Stimulated activated CD4-positive, alpha-beta T cell treated with anti-CD3 and anti-CD28 coated beads, Interleukin-12 subunit alpha, Interleukin-12 subunit beta, amount 100 ng/mL, for 48 hours (primary cell): ENCODE data around the gene ZP3.
"Not testable (repeated sequence)": the region's sequence is repeated elsewhere in the genome, so short reads cannot be mapped to it uniquely, and the experiment has no call there.

ENCODE experiments used
- DNase-seq, 3 donors: peaks; one replicate each; pipeline ENCODE4 v3.0.0-alpha.2; 2020; ENCODE audit warnings: low read depth in 2 of 3, low spot score in 1 of 3

Gene ZP3

GRCh38 chr7:76424413-76425111 is at the start of gene ZP3:
TSS of gene ZP3 (plus strand) at chr7:76424950. CDS start at chr7:76424965, 15 bp downstream.
- DNase-seq = no peak

DNA sequence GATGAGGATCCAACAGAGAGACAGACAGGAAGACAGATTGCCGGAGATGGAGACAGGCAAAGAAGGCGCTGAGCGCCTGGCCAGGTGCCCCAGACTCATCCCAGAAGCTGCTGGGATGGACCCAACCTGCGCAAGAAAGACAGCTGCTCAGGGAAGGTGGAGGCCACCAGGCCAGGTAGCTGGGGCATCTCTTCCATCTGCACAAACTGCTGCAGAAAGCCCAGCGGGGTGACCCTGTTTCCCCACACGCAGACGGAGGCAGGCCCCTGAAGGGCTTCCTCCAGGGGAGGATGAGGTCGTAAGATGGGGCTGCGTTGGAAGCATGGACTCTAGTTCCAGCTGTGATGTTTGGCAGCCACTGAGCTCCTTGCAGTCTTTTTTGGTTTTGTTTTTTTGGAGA is 49.5 kb upstream of the ZP3 start:
- DNase-seq = no peak

- no peak for DNase-seq
These were observed 47.4 kb upstream of the ZP3 start for GRCh38 chr7:76377186-76377918.

DNA sequence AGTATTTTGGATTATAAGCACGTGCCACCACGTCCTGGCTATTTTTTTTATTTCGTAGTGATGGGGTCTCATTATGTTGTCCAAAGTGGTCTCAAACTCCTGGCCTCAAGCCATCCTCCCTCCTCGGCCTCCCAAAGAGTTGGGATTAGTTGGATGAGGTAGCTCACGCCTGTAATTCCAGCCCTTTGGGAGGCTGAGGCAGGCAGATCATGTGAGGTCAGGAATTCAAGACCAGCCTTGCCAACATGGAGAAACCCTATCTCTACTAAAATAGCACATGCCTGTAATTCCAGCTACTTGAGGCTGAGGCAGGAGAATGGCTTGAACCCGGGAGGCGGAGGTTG is 44.2 kb upstream of the ZP3 start:
- DNase-seq = no peak

DNA sequence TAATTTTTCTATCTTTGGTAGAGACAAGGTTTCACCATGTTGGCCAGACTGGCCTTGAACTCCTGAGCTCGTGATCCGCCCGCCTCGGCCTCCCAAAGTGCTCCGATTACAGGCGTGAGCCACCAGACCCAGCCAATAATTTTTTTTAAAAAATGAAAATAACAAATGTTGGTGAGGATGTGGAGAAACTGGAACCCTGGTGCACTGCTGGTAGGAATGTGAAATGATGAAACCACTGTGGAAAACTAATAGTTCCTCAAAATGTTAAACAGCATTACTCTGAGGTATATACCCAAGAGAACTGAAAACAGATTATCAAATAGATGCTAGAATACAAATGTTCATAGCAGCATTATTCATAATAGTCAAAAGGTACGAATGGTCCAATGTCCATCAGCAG is 42.9 kb upstream of the ZP3 start:
- no peak for DNase-seq

DNA sequence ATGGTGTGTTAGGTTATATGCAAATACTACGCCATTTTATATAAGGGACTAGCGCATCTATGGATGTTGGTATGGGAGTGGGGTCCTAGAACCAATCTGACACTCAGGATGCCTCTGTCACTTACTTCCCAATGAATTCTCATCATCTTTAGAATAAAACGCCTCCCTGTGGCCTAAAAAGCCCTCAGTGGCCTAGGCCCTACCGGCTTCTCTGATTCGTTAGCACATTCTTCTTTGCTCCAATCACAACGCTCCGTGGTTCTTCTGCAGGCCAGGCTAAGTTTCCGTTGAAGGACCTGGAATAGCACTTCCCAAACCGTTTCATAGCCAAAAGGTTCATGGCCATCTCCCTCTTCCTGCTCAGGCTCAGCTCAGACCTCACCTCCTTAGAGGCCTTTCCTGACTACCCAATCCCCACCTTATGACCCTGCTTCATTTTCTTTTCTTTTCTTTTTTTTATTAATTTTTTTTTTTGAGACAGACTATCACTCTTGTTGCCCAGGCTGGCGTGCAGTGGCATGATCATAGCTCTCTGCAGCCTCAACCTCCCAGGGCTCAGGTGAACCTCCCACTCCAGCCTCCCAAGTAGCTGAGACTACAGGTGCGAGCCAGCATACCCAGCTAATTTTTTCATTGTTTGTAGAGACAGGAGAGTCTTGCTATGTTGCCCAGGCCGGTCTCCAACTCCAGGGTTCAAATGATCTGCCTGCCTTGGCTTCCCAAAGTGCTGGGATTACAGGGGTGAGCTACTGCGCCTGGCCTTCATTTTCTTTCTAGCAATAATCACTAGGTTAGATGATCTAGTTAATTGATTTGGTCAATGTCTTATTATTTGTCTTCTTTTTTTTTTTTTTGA is 41.4 kb upstream of the ZP3 start:
- DNase-seq = no peak

DNA sequence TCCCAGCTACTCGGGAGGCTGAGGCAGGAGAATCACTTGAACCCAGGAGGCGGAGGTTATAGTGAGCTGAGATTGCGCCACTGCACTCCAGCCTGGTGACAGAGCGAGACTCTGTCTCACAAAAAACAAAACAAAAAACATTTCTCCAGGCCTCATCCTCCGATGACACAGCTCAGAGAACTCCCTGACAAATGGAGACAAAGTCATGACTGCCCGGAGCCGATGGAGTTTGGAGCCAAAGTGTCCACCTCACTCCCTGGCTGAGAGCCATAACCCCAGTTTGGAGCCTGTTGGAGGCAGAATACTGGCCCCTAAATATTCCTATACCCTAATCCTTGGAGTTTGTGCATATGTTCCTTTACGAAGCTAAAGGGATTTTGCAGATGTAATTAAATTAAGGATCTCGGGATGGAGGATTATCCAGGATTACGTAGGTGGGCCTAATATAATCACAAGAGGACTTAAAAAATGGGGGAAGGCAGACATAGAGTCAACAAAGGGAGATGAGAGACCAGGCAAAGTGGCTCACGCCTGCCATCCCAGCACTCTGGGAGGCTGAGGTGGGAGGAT is 38.0 kb upstream of the ZP3 start:
- no peak for DNase-seq

- DNase-seq = not testable (repeated sequence)
These were observed 37.0 kb upstream of the ZP3 start for GRCh38 chr7:76387789-76388188.

DNA sequence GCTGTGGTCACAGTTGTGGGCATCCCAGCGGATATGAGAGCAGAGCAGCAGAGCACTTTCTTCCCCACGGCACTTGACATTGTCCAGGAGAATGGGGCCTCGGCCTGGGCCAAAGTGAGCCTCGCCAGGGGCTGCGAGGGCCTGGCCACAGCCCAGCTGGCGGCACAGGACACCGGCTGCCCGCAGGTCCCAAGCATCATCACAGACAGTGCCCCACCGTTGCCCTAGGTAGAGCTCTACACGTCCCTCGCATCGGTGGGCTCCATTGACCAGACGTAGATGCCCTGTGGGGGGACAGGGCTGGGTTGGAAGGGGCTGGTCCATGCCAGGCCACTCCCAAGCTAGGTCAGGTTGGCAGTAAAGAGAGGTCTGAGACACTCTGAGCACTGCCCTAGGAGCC is 34.7 kb upstream of the ZP3 start:
- no peak for DNase-seq

DNA sequence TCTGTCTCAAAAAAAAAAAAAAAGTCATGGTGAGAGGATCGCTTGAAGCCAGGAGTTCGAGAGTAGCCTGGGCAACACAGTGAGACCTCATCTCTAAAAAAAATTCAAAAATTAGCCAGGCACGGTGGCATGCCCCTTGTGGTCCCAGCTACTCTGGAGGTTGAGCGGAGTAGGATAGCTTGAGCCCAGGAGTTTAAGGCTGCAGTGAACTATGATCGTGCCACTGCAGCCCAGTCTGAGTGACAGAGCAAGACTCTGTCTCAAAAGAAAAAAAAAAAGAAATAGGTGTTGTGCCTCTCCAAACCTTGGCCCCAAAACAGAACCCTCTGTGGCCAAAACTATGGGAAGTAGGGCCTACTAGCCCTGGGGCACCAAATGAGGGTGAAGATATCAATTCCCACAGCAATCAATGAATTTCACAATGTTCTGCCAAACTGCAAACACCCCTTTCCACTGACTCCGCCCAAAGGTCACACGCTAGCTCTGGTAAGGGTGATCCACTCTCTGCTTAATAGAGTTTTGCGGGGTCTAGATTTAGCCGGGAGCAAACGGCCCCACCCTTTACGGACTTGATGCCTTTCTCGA is 32.1 kb upstream of the ZP3 start:
- DNase-seq = no peak

DNA sequence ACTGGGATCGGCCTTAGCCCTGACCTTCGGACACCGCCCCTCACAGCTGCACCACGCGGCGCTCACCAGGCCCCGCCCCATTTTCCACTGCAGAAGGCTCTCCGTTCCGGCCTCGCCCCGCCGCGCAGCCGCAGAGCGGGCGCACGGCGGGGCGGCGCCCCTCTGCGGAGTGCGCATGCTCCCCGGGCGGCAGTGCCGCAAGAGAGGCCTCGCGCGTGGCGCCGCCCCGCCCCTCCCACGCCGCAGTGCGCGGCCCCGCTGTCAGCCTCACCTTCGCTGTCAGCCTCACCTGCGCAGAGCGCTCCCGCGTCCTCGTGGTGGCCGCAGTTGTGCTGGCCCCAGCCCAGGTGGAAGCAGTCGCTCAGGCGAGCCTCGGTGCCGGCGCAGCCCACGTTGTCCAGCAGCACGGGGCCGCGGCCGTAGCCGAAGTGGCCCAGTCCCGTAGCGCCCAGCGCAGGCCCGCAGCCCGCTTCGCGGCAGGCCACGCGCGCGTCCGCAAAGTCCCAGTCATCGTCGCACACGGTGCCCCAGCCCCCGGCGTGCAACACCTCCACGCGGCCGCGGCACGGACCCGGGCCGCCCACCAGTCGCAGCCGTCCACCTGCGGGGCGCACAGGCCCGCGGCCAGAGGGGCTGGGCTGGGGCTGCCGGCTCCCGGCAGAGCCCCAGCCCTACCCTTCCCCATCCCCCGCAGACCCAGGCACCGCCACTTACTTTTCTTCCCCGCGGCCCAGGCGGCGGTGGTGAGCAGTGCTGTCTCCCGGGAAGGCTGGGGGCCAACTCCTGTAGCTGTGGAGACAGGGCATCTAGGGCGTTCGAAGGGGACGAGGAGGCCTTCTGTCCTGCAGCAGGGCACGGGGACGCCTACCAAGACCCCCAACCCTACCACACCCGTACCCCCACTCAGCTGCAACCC is 31.4 kb upstream of the ZP3 start:
- DNase-seq = peak; percentile 77 to 90 (median 88)

GRCh38 chr7:76394957-76395356 is 29.8 kb upstream of the ZP3 start:
- DNase-seq = no peak

- DNase-seq = not testable (repeated sequence)
These were observed 29.2 kb upstream of the ZP3 start for GRCh38 chr7:76395605-76395964.

DNA sequence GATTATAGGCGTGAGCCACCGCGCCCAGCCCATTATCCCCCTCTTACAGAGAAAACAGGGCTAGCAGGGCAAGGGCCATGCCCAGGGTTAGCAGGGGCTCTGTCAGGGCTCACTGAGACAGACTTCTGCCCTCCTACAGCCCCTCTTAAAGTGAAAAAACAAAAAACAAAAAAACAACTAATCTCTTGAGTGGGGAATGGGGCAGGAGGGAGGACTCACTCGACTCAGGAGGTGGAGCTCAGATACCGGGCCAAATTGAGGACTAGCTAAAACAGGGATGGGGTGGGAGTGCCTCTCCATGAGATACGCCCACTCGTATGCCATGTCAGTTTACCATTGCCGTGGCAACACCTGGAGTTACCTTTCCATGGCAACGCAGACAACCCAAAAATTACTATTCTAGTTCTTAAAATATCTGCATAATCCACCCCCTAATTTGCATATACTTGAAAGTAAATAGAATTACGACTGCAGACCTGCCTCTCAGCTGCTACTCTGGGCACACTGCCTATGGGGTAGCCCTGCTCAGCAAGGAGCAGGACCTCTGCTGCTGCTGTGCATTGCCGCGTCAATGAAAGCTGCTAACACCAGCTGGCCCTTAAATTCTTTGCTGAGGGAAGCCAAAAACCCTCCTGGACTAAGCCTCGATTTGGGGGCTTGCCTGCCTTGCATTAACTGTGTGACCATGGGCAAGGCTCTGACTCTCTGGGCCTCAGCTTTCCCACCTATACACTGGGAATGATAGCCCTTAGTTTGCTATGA is 28.6 kb upstream of the ZP3 start:
- no peak for DNase-seq

DNA sequence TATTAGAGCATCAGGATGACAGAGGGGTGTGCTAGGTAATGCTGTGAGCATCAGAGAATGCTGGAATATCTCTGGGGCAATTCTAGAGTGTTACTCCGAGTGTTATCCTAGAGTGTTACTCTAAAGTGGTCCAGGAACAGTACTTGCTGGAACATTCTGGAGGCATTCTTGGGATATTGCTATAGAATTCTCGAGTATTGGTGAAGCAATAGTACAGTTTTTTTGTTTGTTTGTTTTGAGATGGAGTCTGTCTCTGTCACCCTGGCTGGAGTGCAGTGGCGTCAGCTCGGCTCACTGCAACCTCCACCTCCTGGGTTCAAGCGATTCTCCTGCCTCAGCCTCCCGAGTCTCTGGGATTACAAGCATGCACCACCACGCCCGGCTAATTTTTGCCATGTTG is 27.9 kb upstream of the ZP3 start:
- DNase-seq = no peak

DNA sequence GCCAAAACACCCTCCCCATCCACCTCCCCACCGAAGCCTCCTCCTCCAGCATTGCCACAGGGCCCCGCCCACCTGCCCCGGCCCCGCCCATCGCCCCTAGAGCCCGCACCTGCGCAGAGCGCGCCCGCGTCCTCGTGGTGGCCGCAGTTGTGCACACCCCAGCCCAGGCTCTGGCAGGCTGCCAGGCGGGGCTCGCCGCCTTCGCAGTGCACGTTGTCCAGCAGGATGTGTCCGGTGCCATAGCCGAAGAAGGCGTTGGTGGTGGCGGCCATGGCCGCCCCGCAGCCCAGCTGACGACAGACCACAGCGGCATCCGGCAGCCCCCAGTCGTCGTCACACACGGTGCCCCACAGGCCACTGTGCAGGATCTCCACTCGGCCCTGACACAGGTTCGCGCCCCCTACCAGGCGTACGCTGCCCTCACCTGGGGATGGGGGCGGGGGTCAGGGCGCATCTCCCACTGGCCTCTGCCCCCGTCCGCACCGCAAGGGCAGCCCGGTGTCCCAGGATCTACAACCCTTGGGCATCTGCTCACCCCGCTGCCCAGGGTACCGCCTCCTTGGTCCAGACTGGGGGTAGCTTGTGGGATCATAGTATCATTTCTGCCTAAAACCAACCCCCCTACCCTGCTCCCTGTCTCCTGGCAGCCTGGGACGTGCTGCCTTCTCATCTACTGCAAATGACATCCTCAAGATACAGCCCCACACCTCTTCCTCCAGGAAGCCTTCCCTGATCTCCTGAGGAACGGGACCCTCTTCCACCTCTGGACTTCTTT is 27.2 kb upstream of the ZP3 start:
- DNase-seq = peak; percentile 75 to 85 (median 76)

- no peak for DNase-seq
These were observed 24.5 kb upstream of the ZP3 start for GRCh38 chr7:76400248-76400647.

DNA sequence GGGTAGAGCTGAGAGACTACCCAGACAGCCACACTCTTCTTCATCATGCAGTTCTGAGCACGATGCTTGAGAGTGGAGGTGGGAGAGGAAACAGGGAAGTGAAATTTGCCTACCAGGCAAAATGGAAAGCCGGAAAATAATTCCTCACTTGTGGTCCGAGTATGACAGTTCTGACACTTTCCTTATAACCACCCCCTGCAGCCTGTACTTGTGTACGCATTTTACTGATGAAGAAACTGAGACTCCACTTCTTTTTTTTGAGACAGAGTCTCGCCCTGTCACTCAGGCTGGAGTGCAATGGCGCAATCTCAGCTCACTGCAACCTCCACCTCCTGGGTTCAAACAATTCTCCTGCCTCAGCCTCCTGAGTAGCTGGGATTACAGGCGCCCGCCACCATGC is 21.7 kb upstream of the ZP3 start:
- not testable (repeated sequence) for DNase-seq
